Vagina (tissue), 2 donors: ENCODE data around the gene PRELID2.

Experiments
- POLR2A ChIP-seq, 2 donors: fragments of 450-650 bp; IDR thresholded peaks; one replicate each; pipeline ENCODE4 v1.6.1; 2017; ENCODE audit warnings: antibody characterized with exemption in 2 of 2, mild to moderate bottlenecking in 2 of 2, moderate library complexity in 2 of 2
- POLR2AphosphoS5 ChIP-seq, 2 donors: sonication (generic); formaldehyde crosslinking; IDR thresholded peaks; one replicate each; pipeline ENCODE4 v1.9.0; 2017; ENCODE audit warnings: antibody characterized with exemption in 2 of 2, mild to moderate bottlenecking in 2 of 2, low read depth in 1 of 2; ENCODE audit not compliant: insufficient read depth in 1 of 2
- TF ChIP-seq, protein P1 (sequence below), 3 experiments: fragments of 450-650 bp in 2 of 3; fragments of 200-600 bp in 1 of 3; sonication (generic) in 1 of 3; IDR thresholded peaks; one replicate each; pipeline ENCODE4 v1.5.1; 2017 to 2019; ENCODE audit warnings: antibody characterized with exemption in 3 of 3, mild to moderate bottlenecking in 2 of 3, moderate library complexity in 2 of 3

DNA sequence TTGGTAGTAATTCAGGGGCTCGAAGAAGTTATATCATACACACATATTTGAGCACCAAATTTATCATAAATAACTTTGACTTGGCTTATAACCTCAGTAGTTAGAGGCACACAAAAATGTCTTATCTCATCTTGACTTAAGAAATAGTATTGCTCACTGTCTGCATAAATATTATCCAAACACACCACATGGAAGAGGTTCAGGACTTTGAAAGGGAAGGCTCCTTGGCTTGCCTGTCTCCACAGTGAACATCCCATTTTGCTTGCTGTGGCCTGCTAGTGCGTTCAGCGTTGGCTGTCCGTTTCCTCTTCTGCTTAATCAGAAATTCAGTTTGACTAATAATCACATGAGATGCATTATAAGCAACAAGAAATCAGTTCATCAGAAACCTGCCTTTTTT, 23.8 kb upstream of the PRELID2 start:
- TF ChIP-seq, protein P1, sequence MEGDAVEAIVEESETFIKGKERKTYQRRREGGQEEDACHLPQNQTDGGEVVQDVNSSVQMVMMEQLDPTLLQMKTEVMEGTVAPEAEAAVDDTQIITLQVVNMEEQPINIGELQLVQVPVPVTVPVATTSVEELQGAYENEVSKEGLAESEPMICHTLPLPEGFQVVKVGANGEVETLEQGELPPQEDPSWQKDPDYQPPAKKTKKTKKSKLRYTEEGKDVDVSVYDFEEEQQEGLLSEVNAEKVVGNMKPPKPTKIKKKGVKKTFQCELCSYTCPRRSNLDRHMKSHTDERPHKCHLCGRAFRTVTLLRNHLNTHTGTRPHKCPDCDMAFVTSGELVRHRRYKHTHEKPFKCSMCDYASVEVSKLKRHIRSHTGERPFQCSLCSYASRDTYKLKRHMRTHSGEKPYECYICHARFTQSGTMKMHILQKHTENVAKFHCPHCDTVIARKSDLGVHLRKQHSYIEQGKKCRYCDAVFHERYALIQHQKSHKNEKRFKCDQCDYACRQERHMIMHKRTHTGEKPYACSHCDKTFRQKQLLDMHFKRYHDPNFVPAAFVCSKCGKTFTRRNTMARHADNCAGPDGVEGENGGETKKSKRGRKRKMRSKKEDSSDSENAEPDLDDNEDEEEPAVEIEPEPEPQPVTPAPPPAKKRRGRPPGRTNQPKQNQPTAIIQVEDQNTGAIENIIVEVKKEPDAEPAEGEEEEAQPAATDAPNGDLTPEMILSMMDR (IDR thresholded peaks at IDR 0.05) = no peak
- TF ChIP-seq POLR2A (IDR thresholded peaks at IDR 0.05) = no peak
- no peak for TF ChIP-seq POLR2AphosphoS5 (IDR thresholded peaks at IDR 0.05; ENCODE audit: insufficient read depth in 1 of 2, low read depth in 1 of 2)
